RWPE1 (cell line): Measurements from ENCODE around the gene RANBP17.

Source experiments
- CTCF ChIA-PET: fragments of 350-600 bp; sonication (Branson Sonifier 250); formaldehyde crosslinking; extraction: SDS; loops from one replicate; lab custom pipeline; 2021; lab: Yijun Ruan, JAX
- POLR2A ChIA-PET: fragments of 400-600 bp; formaldehyde crosslinking; extraction: SDS; loops from one replicate; lab custom pipeline; 2020; ENCODE audit warnings: antibody characterized with exemption; ENCODE audit not compliant: low non-redundant PET; lab: Yijun Ruan, JAX
- DNase-seq: peaks from one replicate; pipeline ENCODE4 v3.0.0; 2012; ENCODE audit warnings: low spot score
- H3K27ac ChIP-seq: fragments of 450-650 bp; 2 replicates; pipeline ENCODE4 v1.5.1; 2017
- CTCF ChIP-seq: fragments of 450-650 bp; conservative IDR thresholded peaks from 2 replicates; pipeline ENCODE4 v1.5.1; 2017; ENCODE audit warnings: low read depth, mild to moderate bottlenecking

RANBP17 gene

GRCh38 chr5:171261904-171262303, 400.1 kb downstream of the RANBP17 start:
- CTCF ChIA-PET = interaction anchor here (0.7 kb wide), 2 partner anchors 20 to 659 kb away, joined by 3 to 4 read pairs; no protein-coding TSS in a partner anchor

GRCh38 chr5:171263181-171263580, 401.4 kb downstream of the RANBP17 start:
- no peak for TF ChIP-seq CTCF
- ChIA-PET CTCF (interaction anchor here (0.9 kb wide), 1 partner anchor 17 kb away, joined by 3 read pairs; no protein-coding TSS in a partner anchor), POLR2A (no interaction called here)
- no peak overlapping the region for H3K27ac ChIP-seq
- no peak for DNase-seq

More at GRCh38 chr5:171261904-171262303, 400.1 kb downstream of the RANBP17 start:
- no peak for TF ChIP-seq CTCF
- no peak overlapping the region for H3K27ac ChIP-seq
- POLR2A ChIA-PET = no interaction called here
- DNase-seq = no peak

GRCh38 chr5:171264843-171265242, 403.0 kb downstream of the RANBP17 start:
- no peak overlapping the region for H3K27ac ChIP-seq
- DNase-seq = no peak
- no peak for TF ChIP-seq CTCF
- ChIA-PET POLR2A (no interaction called here), CTCF (no interaction called here)

GRCh38 chr5:171268700-171269620, 407.1 kb downstream of the RANBP17 start:
- H3K27ac ChIP-seq = no peak overlapping the region
- no peak for TF ChIP-seq CTCF
- ChIA-PET CTCF (no interaction called here), POLR2A (no interaction called here)
- DNase-seq = no peak

- POLR2A ChIA-PET = no interaction called here
- H3K27ac ChIP-seq = no peak overlapping the region
- TF ChIP-seq CTCF = no peak
- DNase-seq = peak; percentile 30
- CTCF ChIA-PET = interaction anchor here (0.9 kb wide), 1 partner anchor 460 kb away, joined by 3 read pairs; no protein-coding TSS in a partner anchor
These were observed 407.9 kb downstream of the RANBP17 start for GRCh38 chr5:171269717-171270116.

GRCh38 chr5:171270136-171270535, 408.3 kb downstream of the RANBP17 start:
- DNase-seq = no peak
- no peak for TF ChIP-seq CTCF
- ChIA-PET POLR2A (no interaction called here), CTCF (interaction anchor here (0.9 kb wide), 1 partner anchor 461 kb away, joined by 3 read pairs; no protein-coding TSS in a partner anchor)
- H3K27ac ChIP-seq = no peak overlapping the region
